HG02884 (cell line): ENCODE data around the gene PVALB.
"Not testable (repeated sequence)": the region's sequence is repeated elsewhere in the genome, so short reads cannot be mapped to it uniquely, and the experiment has no call there.

Source experiments
- ATAC-seq: cut with Tn5 transposase; IDR thresholded peaks from one replicate; pipeline ENCODE4 v1.9.1; 2021; ENCODE audit warnings: mild to moderate bottlenecking, moderate library complexity; ENCODE audit not compliant: unreplicated experiment

PVALB gene

DNA sequence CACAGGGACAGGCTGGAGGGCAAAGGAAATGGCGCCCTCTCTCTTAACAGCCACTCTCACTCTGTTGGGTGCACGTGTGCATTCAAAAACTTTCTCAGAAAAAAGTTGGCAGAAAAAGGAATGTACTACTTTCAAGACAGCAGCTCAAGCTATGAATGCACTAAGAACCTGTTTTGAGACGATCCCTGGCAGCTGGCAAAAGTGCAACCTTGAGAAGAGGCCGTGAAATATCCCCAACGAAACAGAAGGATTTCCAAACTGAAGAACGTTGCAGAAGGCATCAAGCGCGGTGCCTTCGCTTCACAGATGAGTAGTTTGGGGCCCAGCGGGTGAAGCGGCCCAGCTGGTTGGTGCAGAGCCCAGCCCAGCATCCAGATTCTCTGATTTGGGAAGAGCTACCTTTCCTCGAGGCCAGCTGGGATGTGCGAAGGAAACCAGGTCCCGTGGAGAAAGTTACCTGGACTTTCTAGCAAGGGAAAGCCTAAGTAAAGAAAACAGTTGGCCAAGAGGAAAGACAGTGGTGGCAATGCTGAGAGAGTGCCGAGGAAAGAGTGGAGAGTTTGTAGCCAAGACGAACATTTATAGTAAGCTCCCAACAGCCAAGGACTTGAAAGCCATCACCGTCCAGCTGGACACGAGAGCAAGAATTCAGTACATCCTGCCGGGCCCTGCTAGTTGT lies 57.2 kb downstream of the PVALB start:
- ATAC-seq: no peak

DNA sequence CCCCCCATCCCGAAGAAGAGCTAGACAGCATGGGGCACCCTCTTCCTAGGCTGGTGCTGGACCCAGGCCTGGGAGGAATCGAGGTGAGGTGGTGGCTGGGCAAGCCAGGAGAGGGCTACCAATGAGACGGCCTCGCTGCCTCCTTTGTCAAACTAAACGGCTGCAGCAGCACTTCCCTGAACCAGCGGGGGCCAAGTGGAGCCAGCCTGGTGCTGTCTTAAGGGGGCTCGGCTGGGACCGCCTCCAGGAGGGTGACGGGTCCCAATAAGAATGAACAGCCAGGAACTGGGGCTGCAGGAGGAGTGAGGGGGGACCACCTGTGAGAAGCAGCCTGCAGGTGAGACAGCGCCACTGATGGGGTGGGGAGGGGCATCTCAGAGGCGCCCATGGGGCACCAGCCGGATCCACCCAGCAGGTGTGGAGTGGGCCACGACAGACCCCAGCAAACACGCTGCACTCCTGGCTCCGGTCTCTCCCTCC lies 58.0 kb downstream of the PVALB start:
- ATAC-seq: no peak

DNA sequence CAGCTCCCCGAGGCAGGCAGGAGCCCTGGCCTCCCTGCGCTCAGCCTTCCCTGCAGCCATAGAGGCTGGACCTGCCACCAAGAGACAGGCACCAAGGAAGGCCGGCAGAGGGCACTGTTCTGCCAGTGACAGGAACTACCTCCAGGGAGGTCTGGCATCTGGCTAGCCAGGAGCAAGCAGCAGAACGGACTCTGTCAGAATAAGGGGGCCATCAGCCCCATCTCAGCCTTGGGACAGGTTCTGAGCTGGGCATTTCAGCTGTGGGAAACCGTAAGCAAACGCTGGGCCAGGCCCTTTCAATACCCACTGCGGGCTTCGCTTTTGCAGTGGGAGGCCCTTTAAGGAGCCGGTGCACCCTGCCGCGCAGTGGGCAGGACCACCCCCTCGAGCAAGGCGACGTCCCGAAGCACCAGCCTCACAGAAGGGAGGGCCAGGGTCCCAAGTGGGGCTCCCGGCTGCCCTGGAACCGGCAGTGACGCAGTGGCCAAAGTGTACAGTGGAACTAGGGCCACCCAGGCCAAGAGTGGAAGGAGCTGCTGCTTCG lies 59.1 kb downstream of the PVALB start:
- ATAC-seq: no peak

DNA sequence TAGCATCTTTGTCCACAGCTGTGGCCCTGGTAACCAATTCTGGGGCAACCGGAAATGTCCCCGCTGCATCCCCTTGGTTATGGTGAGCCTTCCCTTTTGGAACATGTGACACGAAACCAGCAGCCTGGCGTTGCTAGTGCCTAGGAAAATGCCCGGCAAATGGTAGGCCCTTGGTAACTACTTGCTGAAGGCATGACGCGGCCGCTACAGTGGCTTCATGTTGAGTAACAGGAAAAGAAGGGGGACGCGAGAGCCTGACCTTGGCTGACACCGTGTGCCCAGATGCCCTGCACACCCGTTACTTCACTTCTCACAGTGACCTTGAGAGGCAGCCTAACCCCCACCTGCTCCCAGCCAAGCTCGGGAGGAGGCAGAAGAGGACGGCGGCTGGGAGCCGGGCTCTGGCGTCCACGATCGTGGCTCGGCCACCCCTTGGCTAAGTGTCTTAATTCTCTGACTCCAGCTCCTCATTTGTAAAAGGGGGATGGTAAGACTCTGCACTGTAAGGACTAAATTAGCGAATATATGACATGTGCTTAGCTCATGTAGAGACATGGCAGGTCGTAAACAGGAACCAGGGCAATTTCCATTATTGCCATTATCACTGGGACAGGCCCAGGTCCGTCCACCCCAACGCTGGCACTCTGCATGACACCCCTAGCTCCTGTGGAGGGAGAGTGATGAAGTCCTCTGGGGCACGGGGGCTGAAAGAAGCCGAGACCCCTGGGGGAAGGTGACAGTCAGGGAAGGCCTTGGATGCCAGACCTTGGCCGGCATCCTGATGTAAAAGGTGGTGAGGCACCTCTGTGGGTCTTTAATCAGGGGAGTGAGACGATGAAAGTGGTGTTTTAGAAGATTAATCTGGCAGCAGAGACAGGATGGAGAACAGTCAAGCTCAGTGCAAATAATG lies 59.8 kb downstream of the PVALB start:
- ATAC-seq: no peak

DNA sequence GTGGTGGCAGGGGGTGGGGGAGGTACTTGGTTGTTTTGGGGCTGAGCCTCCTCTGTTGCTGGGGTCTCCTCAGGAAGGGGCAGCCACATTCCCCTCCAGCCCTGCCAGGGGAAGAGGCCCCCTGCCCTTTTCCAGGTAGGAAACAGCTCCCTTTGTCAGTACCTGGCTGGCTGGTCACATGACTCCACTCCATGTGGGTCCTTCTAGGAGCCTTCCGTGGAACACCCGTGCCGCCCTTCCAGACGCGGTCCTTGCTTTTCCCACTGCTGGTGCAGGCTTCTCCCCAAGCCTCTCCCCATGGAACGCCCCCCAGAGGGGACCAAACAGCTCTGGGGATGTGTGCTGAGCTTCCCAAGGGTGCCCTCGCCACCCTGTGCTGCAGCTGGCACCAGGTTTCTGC lies 60.8 kb downstream of the PVALB start:
- ATAC-seq: no peak

DNA sequence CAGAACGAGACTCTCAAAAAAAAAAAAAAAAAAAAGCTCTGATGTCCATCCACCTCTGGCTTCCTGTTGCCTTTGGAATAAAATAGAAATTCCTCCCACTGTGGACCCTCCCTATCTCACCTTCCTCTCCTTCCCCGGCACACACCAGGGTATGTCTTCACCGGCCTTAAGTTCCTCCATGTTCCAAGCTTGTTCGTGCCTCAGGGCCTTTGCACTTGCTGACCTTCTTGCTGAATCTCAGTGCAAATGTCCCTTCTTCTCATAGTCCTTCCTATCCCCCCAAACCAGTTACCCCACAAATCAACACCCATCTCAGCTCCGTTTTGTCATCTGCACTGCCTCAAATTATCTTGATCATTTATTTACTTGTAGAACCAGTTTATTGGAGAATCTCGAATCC lies 61.5 kb downstream of the PVALB start:
- no peak for ATAC-seq

DNA sequence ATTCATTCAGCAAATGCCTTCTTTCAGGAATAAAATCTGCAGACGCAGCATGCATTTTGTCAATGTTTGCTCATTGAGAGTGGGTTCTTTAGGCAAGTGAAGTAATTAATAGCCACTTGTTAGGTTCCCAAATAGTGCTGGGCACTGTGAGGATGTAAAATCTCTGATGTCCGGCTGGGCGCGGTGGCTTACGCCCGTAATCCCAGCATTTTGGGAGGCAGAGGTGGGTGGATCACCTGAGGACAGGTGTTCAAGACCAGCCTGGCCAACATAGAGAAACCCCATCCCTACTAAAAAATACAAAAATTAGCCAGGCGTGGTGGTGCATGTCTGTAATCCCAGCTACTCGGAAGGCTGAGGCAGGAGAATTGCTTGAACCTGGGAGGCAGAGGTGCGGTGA lies 62.0 kb downstream of the PVALB start:
- ATAC-seq: not testable (repeated sequence)

DNA sequence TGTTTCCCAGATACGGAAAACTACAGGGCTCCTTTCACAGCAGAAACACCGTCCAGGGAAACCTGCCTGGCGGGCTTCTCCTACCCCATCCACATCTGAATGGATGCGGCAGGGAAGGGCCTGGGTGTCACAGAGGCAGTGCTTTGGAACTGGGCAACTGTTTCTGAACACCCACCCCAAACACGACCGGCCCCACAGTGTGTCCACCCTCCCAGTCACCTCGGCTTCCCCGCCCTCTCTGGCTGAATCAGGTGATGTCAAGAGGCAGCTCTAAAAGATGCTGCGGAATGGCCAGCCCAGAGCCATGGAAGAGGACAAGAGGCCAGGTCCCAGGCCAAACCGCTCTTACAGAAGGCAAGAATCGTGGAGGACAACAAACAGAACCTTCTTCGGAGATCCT lies 62.9 kb downstream of the PVALB start:
- no peak for ATAC-seq

DNA sequence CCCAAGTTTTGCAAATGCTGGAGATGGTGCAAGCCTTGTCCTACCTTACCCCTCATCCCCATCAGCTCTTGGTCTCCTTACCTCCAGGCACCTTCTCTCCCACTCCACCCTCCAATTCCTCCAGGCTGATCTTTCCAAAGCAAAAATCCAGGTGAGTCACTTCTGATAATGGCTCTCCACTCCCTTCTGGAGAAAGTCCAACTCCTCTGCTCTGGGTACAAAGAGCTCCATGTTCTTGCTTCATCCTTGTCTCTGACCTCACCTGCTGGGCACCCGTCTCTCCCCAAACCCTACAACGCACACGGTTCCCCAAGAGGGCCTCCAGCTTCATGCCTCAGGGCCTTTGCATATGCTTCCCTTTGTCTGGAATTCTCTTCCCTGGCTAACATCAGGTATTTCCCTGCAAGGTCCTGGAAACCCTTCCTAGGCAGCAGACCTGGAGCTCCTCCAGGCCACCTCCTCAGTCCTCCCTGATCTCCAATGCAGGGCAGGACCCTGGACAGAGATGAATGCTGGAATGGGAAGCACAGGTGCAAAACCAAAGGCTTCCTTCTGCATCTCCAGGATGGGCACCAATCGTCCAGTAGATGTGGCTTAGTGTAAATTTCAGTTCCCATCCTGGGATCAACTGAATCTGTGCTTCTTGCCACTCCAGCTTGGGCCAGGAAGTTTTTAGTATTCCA lies 63.6 kb downstream of the PVALB start:
- no peak for ATAC-seq
